AG08395 (cell line): ENCODE results near the gene RFTN1.
A peak's percentile ranks its signal among the peaks of the same experiment; 100 is the strongest.
"Not testable (repeated sequence)": the region's sequence is repeated elsewhere in the genome, so short reads cannot be mapped to it uniquely, and the experiment has no call there.

Experiments used
- DNase-seq: peaks from one replicate; pipeline ENCODE4 v3.0.0; 2012; ENCODE audit warnings: mixed read lengths, low spot score

RFTN1 gene

DNA sequence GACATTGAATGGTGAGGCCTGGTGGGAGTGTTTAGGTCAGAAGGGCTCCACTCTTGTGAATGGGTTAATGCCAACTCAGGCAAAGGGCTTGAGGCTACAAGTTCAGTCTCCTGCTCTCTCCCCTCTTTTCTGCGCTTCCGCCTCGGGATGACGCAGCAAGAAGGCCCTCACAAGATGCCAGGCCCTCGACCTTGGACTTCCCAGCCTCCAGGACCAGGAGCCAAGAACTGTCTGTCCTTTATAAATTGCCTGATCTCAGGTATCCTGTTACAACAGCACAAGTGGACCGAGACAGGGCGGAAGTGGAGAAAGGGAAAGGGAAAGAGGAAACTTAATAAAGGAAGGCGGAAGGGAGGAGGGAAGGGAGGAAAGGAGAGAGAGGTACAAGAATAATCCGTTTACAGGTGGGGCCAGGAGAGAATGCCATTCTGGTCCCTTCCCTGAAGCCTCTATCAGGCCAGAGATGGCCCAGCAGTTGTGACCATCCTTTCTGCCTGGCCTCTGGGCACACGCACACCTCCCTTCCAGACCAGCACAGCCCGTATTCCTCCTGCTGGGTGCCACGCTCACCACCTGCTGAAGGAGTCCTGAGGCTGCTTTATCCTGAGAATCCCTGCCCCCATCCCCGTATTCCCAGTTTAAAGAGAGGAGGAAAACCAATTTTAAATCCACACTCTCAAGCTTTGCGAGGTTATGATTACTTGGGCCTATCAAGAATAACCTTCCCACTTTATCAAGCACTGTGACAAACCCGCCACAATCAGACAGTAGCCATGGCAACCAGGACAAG is 184.3 kb downstream of the RFTN1 start:
- DNase-seq, result no peak

DNA sequence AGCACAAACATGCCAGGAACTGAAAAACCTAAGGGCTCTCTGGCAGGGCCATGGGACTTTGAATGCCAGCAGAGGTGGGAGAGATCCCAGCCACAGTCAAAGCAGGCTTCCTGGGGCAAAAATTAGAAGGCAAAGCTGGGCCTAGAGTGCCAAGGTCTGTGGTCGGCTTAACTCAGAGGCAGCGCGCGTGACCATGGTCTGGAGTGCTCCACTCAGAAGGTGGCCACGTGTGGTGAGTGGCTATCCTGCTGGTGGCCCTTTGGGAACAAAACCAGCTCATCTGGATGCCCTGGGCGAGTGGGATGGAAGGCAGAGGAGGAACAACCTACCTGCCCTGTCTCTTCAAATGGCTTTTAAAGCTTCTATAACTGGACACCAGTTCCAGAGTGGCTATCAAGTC is 185.4 kb downstream of the RFTN1 start:
- DNase-seq, result no peak

GRCh38 chr3:16326724-16327349 is 186.7 kb downstream of the RFTN1 start:
- DNase-seq, result no peak

GRCh38 chr3:16325850-16326249 is 187.6 kb downstream of the RFTN1 start:
- DNase-seq, result no peak

- DNase-seq, result no peak
These were observed 189.8 kb downstream of the RFTN1 start for GRCh38 chr3:16323737-16324136.

DNA sequence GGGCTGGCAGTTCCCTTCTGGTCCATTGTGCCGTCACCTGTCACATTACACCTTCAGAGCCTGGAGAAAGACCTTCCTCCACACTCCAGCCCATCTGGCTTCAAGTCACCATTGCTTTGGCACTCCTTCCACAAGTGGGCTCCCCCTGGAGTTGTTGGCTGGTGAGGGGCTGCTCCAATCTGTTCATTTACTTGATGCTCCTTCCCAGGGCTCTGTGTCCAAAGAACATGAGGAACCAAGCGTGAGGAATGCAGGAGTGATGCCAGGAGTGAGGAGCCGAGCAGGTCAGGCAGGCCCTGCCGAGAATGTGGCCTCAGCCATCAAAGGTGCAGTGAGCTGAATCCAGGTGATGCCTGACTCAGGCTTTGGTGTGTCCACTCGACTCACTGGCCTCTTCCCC is 191.3 kb downstream of the RFTN1 start:
- DNase-seq, result no peak

GRCh38 chr3:16320711-16321110 is 192.8 kb downstream of the RFTN1 start:
- no peak for DNase-seq

GRCh38 chr3:16319723-16320122 is 193.8 kb downstream of the RFTN1 start:
- DNase-seq, result no peak

- no peak for DNase-seq
These were observed 194.2 kb downstream of the RFTN1 start for GRCh38 chr3:16319307-16319706.

DNA sequence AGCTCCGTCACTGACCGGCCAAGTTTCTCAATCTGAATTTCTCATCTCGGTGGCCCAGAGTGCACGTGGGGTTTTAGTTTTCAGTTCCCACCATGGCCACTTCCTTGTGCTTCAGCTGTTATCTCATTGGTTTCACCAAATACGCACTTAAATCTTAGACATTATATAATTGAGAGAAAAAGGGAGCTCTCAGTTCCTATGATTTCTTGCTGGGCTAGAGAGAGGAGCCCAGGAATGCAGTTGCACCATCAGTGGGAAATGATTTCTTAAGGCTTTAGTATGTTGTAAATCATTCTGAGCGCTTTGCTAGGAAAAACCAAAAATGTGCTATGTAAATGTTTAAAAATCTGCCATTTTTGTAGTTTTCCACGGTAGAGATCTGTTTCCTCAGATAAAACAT is 195.3 kb downstream of the RFTN1 start:
- DNase-seq, result peak; percentile 47

- no peak for DNase-seq
These were observed 195.9 kb downstream of the RFTN1 start for GRCh38 chr3:16317561-16317945.

DNA sequence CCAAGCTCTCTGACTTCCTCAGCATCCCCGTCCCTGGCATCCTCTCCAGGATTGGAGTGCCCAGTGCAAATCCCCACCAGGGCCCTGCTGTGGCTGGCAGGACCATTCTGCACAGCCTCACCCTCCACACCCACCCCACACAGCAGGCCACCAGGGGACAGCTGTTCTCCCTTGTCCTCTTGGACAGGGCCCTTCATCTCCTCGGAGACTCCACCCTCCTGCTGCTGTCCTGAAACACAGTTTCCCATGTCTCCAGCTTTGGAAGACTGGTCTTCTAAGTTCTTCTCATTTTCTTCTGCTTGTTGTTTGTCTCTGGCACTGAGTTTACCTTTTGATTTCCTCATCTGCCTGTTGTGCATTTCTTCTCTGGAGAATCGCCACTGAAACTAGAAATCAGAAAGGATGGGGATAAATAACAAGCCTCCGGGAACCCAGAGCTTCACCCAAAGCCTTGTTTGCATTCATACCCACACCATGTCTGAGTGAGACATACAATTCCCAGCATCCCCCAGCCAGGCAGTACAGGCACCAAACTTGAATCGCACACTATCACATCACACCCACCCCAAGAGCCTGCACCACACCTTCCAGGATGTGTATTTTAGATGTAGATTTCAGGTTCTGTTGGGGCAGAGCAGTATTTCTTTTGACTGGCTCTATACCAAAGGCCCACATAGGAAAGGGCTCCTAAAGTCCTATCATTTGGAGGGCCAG is 196.5 kb downstream of the RFTN1 start:
- DNase-seq, result no peak

GRCh38 chr3:16316396-16316795 is 197.1 kb downstream of the RFTN1 start:
- no peak for DNase-seq

DNA sequence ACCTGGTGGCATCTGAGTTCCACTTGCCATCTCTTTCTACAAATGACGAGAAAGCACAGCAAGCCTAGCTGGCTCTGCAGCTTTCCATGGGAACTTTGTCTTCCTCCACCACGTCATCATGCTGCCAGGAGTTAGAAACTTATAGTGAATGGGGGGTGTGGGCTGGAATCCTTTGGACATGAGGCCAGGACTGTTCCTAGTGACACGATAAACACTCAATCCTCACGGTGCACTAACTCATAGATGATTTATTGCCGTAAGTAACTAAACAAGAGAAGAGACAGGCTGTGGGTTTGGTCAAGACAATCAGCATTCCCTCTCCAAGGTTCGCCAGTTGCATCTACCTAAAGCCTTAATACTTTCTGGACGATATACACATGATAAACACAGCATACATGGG is 197.9 kb downstream of the RFTN1 start:
- no peak for DNase-seq

DNA sequence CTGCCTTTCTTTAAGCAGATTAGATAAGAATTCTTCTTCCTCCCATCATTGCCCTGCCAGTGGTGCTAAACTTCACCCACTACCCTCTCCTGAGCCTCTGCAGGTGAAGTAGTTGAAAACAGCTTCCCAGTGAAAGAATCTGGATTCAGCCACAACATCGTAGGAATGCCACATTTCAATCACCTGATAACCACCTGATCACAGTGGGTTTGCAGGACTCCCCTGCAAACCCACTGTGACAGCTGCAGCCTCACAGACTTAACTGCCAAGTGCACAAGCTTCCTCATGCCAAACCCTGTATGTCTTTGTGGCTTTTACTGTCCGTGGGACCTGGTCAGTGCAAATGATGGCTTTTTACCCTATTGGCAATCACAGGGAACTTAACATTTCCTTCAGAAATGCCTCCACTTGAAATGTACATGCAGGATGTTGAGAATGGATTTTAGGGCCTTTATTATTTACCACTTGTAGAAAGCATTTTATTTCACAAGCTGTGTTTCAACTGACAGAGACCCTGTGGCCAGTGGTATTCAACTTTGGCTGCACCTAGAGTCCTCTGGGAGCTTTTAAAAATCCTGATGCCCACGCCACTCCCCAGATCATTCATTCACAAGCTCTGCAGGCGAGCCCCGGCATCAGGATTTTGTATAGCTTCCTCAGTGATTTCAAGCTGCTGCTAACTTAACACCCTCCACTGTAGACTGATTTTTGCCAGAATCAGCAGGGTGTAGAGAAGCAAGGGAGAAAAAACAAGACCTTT is 199.4 kb downstream of the RFTN1 start:
- no peak for DNase-seq

DNA sequence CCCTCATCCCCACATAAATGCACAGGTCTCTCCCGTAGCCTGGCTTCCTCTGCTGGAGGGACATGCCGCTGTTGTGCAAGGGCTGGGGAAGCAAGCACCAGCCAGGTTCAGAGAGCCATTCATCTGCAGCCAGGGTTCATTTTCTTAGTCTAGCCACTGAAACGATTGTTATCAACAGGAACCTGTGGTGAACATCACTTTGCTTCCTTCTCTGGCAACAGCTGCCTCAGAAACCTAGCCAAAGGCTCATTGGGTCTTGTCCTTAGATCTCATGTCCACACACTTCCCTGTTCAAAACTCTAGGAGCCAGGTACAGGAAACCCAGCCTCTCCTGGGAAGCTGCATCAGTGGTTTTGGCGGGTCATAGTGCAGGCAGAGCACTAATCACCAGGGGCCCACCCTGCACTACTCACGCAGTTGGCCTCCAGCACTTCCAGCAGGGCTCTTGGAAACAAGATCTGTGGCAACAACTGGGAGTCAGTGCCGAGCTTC is 201.5 kb downstream of the RFTN1 start:
- no peak for DNase-seq

DNA sequence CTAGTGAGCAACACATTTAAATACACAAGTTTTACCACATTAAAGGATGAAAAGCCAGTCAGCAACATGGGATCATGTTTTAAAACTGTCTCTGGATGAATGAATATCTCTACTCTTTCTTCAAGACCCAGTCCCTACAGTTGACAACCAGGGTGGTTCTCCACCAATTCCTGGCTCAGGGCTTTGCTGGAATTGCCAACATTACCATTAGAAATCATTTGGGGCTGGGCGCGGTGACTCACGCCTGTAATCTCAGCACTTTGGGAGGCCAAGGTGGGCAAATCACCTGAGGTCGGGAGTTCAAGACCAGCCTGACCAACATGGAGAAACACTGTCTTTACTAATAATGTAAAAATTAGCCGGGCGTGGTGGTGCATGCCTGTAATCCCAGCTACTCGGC is 203.0 kb downstream of the RFTN1 start:
- not testable (repeated sequence) for DNase-seq

GRCh38 chr3:16309558-16309957 is 203.9 kb downstream of the RFTN1 start:
- no peak for DNase-seq

DNA sequence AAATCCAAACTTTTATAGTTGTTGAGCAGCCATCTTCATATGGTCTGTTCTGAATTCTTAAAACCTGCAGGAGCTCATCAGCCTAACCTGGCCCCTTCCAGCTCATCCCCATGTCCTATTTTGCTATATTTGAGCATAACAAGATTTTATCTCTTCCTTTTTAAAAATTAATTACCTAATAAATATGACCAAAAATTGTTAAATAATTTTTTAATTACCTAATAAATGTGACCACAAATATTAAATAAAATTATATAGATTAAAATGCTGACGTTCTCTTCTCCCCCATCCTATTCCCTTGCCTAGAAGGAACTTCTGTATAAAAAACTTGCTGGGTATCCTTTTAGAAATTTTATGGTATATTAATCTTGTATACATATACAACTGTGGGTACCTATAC is 204.8 kb downstream of the RFTN1 start:
- no peak for DNase-seq

DNA sequence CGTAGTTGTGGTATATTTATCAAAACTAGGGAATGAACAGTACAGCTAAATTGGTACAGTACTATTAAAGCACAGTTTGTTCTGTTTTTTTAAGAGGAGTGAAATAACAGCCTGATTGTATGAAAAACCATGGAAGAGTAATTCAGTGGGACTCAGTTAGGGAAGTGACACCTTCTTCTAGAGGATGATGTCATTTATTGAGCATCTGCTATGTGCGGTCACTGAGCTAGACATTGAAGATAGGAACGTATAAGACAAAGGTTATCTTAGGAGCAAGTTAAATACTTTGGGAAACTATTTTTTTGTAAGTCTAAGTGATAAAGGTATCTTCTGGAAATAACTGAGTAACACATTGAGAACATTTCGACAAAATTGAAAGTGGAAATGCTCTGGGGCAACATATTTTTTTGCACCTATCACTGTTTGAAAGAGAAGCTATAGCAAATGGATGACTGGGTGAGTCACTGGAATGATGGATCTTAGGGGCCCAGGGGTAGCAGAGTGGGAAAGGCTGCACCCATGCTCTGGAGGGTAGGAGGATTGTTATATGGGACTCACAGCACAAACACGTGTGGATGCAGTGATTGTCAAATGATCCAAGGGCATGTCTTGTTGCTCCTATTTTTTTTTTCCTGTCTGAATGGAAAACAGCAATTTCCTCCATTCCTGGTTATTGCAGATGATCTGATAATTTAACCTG is 205.5 kb downstream of the RFTN1 start:
- no peak for DNase-seq

DNA sequence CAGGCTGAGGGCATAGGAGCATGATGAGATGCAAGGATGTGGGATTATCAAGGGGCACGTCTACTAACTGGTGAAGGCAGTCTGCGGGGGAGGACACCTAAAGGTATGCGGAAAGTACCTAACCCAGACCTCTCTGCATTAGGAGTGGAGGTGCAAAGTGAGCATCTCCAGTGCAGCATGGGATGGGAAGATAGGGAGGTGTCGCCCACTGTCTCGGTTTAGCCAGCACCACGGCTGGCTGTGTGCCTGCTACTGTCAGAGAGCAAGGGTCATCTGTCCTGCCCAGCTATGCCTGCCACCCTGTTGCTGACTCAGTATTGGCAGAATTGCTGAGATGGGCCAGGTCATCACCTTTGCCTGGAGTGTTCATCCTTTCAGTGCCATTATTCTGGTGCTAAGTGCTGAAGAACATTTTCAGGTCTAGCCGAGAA is 208.4 kb downstream of the RFTN1 start:
- no peak for DNase-seq
